HCT116 (cell line): ENCODE measurements around the gene CCP110.

Experiments
- EZH2 ChIP-seq: fragments of 200-600 bp; sonication (generic); IDR thresholded peaks from 2 replicates; pipeline ENCODE4 v1.6.1; 2017; ENCODE audit warnings: antibody characterized with exemption, mixed run types
- MAX ChIP-seq: IDR thresholded peaks from 2 replicates; pipeline ENCODE4 v1.6.1; 2012
- POLR2AphosphoS5 ChIP-seq: IDR thresholded peaks from 2 replicates; pipeline ENCODE4 v1.6.1; 2011; ENCODE audit warnings: mild to moderate bottlenecking, low read depth, low read length, moderate library complexity
- SIN3A ChIP-seq: IDR thresholded peaks from 2 replicates; pipeline ENCODE4 v1.6.1; 2012; ENCODE audit warnings: low read depth
- YY1 ChIP-seq: IDR thresholded peaks from 2 replicates; pipeline ENCODE4 v1.6.1; 2011; ENCODE audit warnings: low read length, low read depth, moderate library complexity, mild to moderate bottlenecking; ENCODE audit not compliant: insufficient replicate concordance; ENCODE audit errors: extremely low read depth
- ZFX ChIP-seq: fragments of 450-650 bp; IDR thresholded peaks from 2 replicates; pipeline ENCODE4 v1.6.1; 2017
- TF ChIP-seq, protein P1 (sequence below), 3 experiments: fragments of 200-600 bp in 1 of 3; sonication (generic) in 1 of 3; IDR thresholded peaks in 2 of 3; conservative IDR thresholded peaks in 1 of 3; 2 replicates each; pipeline ENCODE4 v1.5.1; 2012 to 2017; ENCODE audit warnings: low read depth in 2 of 3, low read length in 2 of 3, antibody characterized with exemption in 1 of 3, borderline replicate concordance in 1 of 3, control low read depth in 1 of 3, mild to moderate bottlenecking in 1 of 3, mixed read lengths in 1 of 3, mixed run types in 1 of 3, moderate library complexity in 1 of 3; ENCODE audit not compliant: insufficient read depth in 1 of 3

GRCh38 chr16:19481769-19482168, 42.0 kb upstream of the CCP110 start:
- TF ChIP-seq, protein P1, sequence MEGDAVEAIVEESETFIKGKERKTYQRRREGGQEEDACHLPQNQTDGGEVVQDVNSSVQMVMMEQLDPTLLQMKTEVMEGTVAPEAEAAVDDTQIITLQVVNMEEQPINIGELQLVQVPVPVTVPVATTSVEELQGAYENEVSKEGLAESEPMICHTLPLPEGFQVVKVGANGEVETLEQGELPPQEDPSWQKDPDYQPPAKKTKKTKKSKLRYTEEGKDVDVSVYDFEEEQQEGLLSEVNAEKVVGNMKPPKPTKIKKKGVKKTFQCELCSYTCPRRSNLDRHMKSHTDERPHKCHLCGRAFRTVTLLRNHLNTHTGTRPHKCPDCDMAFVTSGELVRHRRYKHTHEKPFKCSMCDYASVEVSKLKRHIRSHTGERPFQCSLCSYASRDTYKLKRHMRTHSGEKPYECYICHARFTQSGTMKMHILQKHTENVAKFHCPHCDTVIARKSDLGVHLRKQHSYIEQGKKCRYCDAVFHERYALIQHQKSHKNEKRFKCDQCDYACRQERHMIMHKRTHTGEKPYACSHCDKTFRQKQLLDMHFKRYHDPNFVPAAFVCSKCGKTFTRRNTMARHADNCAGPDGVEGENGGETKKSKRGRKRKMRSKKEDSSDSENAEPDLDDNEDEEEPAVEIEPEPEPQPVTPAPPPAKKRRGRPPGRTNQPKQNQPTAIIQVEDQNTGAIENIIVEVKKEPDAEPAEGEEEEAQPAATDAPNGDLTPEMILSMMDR (IDR thresholded peaks at IDR 0.05 in 2 of 3, conservative IDR thresholded peaks at IDR 0.05 in 1 of 3; ENCODE audit: borderline replicate concordance in 1 of 3, insufficient read depth in 1 of 3, low read depth in 2 of 3, low read length in 2 of 3) = no peak
- TF ChIP-seq POLR2AphosphoS5 (no peak), EZH2 (no peak), SIN3A (no peak), ZFX (no peak), MAX (no peak), YY1 (no peak)
